HEK293 (cell line): Measurements from ENCODE around the gene DMD.

Experiments
- SETDB1 ChIP-seq: IDR thresholded peaks from one replicate; pipeline ENCODE4 v1.6.1; 2017; ENCODE audit warnings: mild to moderate bottlenecking, low read length, moderate library complexity, mixed read lengths; ENCODE audit not compliant: insufficient read length
- ZFP41 ChIP-seq: fragments of 450-650 bp; formaldehyde crosslinking; IDR thresholded peaks from 2 replicates; pipeline ENCODE4 v1.5.1; 2016; ENCODE audit warnings: missing biosample characterization, missing genetic modification characterization, borderline replicate concordance
- ZNF544 ChIP-seq: fragments of 450-650 bp; formaldehyde crosslinking; IDR thresholded peaks from 2 replicates; pipeline ENCODE4 v1.5.0; 2017; ENCODE audit warnings: missing biosample characterization, missing genetic modification characterization

DNA sequence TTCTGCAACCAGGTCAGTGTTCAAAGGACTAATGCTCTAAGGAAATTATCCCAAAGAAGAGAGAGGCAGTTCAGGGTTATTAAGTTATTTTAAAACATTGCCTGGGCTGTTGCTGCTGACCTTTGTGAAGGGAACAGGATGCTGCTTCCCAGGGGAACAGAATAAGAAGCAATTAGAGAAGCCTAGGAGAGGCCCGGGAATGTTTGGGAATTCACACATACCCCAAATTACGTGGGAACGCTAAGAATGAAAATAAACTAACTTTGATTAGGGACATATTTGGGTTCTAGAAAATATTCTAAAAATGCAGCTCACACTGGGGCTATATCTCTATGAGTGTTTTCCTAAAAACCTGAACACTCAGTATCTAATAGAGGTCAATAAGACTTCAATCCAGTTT lies 1896.4 kb downstream of the DMD start:
- TF ChIP-seq SETDB1 (no peak), ZNF544 (no peak), ZFP41 (tag by site-specific recombination) (no peak)
